Measurements from ENCODE around the gene VPS54. TPM values are rescaled to one million over a fixed set of nuclear protein-coding genes. Genes with fewer than 3 reads are reported as not detected.

VPS54 gene
- total RNA-seq, 1 donor from 2014 or later = 27.1 TPM

DNA sequence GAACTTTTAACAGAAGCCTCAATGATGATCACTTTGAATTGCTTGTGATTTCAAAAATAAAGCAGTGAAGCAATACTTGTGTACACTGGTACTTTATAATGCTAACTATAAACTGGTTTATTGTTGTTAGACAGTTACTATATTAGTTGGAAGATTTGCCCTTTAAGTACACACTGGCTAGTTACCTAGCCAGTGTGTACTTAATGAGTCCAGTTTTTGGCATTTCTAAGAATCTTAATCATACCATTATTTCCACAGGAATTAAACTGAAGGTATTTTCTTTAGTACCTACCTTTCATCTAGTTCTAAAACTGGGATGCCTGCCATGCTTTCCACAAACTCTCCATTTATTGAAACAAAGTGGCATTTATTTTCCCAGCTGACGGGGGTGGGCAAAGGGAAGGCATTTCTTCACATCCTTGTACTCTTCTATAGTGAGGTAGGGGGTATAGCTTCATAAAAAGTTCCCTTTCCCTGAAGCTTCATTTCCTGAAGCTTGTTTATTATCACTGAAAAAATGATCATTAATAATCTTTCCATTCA is 127.7 kb downstream of the VPS54 start:
- Mint-ChIP-seq H3K27ac (ENCODE audit: unreplicated experiment) (no peak overlapping the region), H3K9me3 (no peaks in the 10 kb centered on the region), H3K27me3 (ENCODE audit: low read depth) (no peaks in the 10 kb centered on the region), H3K4me3 (no peak overlapping the region), H3K4me1 (no peaks in the 10 kb centered on the region), H3K36me3 (ENCODE audit: low read depth) (peaks cover 11% of the 10 kb centered on the region)
- DNase-seq (ENCODE audit: low read depth, low spot score) = no peak
- TF ChIP-seq, protein P1, sequence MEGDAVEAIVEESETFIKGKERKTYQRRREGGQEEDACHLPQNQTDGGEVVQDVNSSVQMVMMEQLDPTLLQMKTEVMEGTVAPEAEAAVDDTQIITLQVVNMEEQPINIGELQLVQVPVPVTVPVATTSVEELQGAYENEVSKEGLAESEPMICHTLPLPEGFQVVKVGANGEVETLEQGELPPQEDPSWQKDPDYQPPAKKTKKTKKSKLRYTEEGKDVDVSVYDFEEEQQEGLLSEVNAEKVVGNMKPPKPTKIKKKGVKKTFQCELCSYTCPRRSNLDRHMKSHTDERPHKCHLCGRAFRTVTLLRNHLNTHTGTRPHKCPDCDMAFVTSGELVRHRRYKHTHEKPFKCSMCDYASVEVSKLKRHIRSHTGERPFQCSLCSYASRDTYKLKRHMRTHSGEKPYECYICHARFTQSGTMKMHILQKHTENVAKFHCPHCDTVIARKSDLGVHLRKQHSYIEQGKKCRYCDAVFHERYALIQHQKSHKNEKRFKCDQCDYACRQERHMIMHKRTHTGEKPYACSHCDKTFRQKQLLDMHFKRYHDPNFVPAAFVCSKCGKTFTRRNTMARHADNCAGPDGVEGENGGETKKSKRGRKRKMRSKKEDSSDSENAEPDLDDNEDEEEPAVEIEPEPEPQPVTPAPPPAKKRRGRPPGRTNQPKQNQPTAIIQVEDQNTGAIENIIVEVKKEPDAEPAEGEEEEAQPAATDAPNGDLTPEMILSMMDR (conservative IDR thresholded peaks at IDR 0.05) = no peak

DNA sequence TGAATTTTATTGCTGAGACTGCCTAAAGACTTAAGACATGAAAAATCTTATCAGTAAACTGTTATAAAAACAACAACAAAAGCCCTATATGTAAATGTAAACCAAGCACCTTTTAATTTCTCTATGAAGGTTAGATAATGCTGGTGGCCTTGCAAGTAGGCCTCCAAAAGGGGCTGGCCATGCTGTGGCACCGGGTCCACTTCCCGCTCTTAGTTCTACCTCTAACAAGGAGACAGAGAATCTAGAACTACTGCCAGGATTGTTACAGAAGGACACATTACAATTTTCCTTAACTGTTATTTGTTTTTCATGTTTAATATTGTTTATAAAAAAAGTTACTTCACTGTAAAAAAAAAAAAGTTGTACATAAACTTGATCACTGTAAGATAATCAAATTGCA is 128.6 kb downstream of the VPS54 start:
- DNase-seq (ENCODE audit: low read depth, low spot score) = no peak
- Mint-ChIP-seq H3K4me3 (no peak overlapping the region), H3K4me1 (no peaks in the 10 kb centered on the region), H3K27ac (ENCODE audit: unreplicated experiment) (no peak overlapping the region), H3K36me3 (ENCODE audit: low read depth) (peaks cover 13% of the 10 kb centered on the region), H3K9me3 (no peaks in the 10 kb centered on the region), H3K27me3 (ENCODE audit: low read depth) (no peaks in the 10 kb centered on the region)
- TF ChIP-seq, protein P1 (conservative IDR thresholded peaks at IDR 0.05) = no peak

DNA sequence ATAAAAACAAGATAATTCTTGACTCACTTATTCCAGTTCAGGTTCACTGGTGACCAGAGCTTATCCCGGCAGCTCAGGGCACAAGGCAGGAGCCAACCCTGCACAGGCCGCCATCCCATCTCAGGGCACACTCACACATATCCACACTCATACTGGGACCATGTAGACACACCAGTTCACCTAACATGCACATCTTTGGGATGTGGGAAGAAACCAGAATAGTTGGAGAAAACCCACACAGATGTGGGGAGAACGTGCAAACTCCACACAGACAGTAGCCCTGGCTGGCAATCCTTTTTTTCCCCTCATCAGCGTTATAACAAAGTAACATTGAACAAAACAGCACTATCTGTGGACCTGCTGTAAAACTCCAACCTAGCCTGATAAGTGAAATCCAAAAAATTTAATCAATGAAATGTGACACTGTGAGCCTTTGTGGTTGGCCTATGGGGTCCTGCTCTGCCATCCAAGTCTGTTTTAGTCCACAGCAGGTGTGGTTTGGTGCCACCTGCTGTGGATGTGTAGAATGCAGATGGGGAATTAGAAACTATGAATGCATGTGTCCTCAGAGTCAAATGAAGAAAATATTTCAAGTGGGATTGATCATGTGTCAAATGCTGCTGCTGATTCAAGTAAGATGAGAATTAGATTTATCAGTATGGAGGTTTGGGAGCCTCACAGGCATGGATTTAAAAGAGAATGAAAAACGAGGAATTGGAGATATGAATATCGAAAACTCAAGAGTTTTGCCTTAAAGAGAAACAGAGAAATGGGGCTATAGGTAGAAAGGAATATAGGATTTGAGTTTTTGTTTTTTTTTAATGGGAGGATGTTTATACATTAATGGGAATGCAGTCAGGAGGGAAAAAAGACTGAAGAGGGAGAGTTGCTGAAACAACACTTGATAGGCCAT is 130.5 kb downstream of the VPS54 start:
- no peak overlapping the region for H3K27ac Mint-ChIP-seq (ENCODE audit: unreplicated experiment)
- no peaks in the 10 kb centered on the region for H3K4me1 Mint-ChIP-seq
- no peaks in the 10 kb centered on the region for H3K27me3 Mint-ChIP-seq (ENCODE audit: low read depth)
- peak; percentile 41 for DNase-seq (ENCODE audit: low read depth, low spot score)
- no peak overlapping the region for H3K4me3 Mint-ChIP-seq
- TF ChIP-seq, protein P1 (conservative IDR thresholded peaks at IDR 0.05) = peak; percentile 79
- no peaks in the 10 kb centered on the region for H3K9me3 Mint-ChIP-seq
- H3K36me3 Mint-ChIP-seq (ENCODE audit: low read depth) = peaks cover 16% of the 10 kb centered on the region

DNA sequence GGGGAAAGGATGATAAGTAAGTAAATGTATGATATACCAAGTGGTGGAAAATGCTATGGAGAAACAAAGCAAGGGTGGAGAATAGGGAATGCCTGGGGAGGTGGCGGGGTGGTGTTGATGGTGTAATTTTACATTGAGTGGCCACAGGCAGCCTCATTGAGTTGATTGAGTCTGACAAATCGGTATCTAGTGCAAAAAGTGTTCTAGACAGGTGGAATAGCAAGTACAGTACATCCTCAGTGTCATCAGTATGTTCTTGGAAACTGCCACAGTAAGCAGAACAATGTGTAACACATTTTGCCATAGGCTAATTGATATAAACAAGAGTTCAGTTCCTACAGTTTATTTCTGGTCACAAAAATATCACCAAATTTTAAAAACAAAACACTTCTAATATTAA is 131.2 kb downstream of the VPS54 start:
- Mint-ChIP-seq H3K27ac (ENCODE audit: unreplicated experiment) (no peak overlapping the region), H3K27me3 (ENCODE audit: low read depth) (no peaks in the 10 kb centered on the region), H3K4me3 (no peak overlapping the region), H3K36me3 (ENCODE audit: low read depth) (peaks cover 18% of the 10 kb centered on the region), H3K9me3 (no peaks in the 10 kb centered on the region), H3K4me1 (no peaks in the 10 kb centered on the region)
- TF ChIP-seq, protein P1 (conservative IDR thresholded peaks at IDR 0.05) = no peak
- no peak for DNase-seq (ENCODE audit: low read depth, low spot score)

DNA sequence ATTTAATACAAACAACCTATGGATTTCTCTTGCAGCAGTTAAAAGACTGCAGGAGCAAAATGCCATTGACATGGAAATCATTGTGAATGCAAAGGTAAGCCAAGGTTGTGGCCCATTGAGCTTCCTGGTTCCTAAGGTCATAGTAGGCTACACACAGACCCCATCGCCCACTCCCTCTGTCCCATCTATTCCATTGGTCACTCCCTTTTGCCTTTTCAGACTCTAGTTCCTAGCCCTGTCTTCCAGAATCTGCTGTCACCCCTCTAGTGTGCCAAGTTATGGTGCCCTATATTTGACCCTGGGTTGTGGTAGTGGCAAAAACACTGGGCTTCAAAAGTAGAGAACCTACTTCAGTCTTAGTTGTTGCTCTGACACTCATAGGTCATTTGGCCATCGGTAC is 132.8 kb downstream of the VPS54 start:
- no peak for DNase-seq (ENCODE audit: low read depth, low spot score)
- Mint-ChIP-seq H3K27me3 (ENCODE audit: low read depth) (no peaks in the 10 kb centered on the region), H3K27ac (ENCODE audit: unreplicated experiment) (no peak overlapping the region), H3K4me3 (no peak overlapping the region), H3K4me1 (no peaks in the 10 kb centered on the region), H3K9me3 (no peaks in the 10 kb centered on the region), H3K36me3 (ENCODE audit: low read depth) (peaks cover 19% of the 10 kb centered on the region)
- TF ChIP-seq, protein P1 (conservative IDR thresholded peaks at IDR 0.05) = no peak

Measured in neural crest cell (in vitro differentiated cells).